Smooth muscle cell (in vitro differentiated cells): Measurements from ENCODE around the gene MAPK8. TPM values are rescaled to one million over a fixed set of nuclear protein-coding genes. Genes with fewer than 3 reads are reported as not detected.

Source experiments
- DNase-seq: peaks from one replicate; lab custom pipeline; 2025; ENCODE audit not compliant: unreplicated experiment; lab: John Stamatoyannopoulos, UW
- H2AFZ ChIP-seq: fragments of 200-600 bp; sonication (generic); 2 replicates; pipeline ENCODE4 v1.6.0; 2016; ENCODE audit warnings: antibody characterized with exemption, low read depth, mild to moderate bottlenecking
- H3F3A ChIP-seq: fragments of 200-600 bp; sonication (generic); 2 replicates; pipeline ENCODE4 v1.6.0; 2017; ENCODE audit warnings: antibody characterized with exemption, low read depth
- H3K27ac ChIP-seq: fragments of 200-600 bp; sonication (generic); 2 replicates; pipeline ENCODE4 v1.5.1; 2016; ENCODE audit warnings: low read depth, mild to moderate bottlenecking
- H3K27me3 ChIP-seq: fragments of 200-600 bp; sonication (generic); 2 replicates; pipeline ENCODE4 v1.6.1; 2016; ENCODE audit warnings: low read depth, mild to moderate bottlenecking
- H3K36me3 ChIP-seq: fragments of 200-600 bp; sonication (generic); 2 replicates; pipeline ENCODE4 v1.5.1; 2016; ENCODE audit warnings: low read depth
- H3K4me1 ChIP-seq: fragments of 200-600 bp; sonication (generic); 2 replicates; pipeline ENCODE4 v1.5.1; 2016; ENCODE audit warnings: low read depth
- H3K4me2 ChIP-seq: fragments of 200-600 bp; sonication (generic); 2 replicates; pipeline ENCODE4 v1.6.0; 2016; ENCODE audit warnings: mild to moderate bottlenecking
- H3K4me3 ChIP-seq: fragments of 200-600 bp; sonication (generic); 2 replicates; pipeline ENCODE4 v1.5.1; 2016; ENCODE audit warnings: mild to moderate bottlenecking
- H3K79me2 ChIP-seq: fragments of 200-600 bp; sonication (generic); 2 replicates; pipeline ENCODE4 v1.6.0; 2016; ENCODE audit warnings: low read depth, mild to moderate bottlenecking
- H3K9ac ChIP-seq: fragments of 200-600 bp; sonication (generic); 2 replicates; pipeline ENCODE4 v1.6.0; 2016; ENCODE audit warnings: low read depth
- H3K9me3 ChIP-seq: fragments of 200-600 bp; sonication (generic); replicated peaks from 2 replicates; pipeline ENCODE4 v1.5.1; 2016; ENCODE audit warnings: low read depth
- H4K20me1 ChIP-seq: fragments of 200-600 bp; sonication (generic); 2 replicates; pipeline ENCODE4 v1.6.0; 2016; ENCODE audit warnings: low read depth
- WGBS: methylation state at CpG from one replicate; pipeline ENCODE4 v1.1.7; 2016; ENCODE audit warnings: low lambda C conversion rate; 5-methylcytosine and 5-hydroxymethylcytosine counted together
- polyA plus RNA-seq: library from polyadenylated mRNA; unstranded; fragments of >200 nt; fragmentation: Nextera tagmentation; extraction: Ambion mirVana; gene quantifications from 2 replicates; pipeline ENCODE4 v1.2.1, GENCODE V29; 2016
- total RNA-seq: library from RNA; depleted of rRNA; stranded (reverse); fragments of >200 nt; gene quantifications from 2 replicates; pipeline ENCODE4 v1.2.3, GENCODE V29; 2014
- TF ChIP-seq, protein P1 (sequence below): fragments of 200-600 bp; sonication (generic); IDR thresholded peaks from 2 replicates; pipeline ENCODE4 v1.5.1; 2017; ENCODE audit warnings: borderline replicate concordance, mild to moderate bottlenecking, antibody characterized with exemption; ENCODE audit not compliant: insufficient read depth, poor library complexity, severe bottlenecking

Gene MAPK8
- total and polyA plus RNA-seq, 2 experiments from 2014 or later: 13.1 to 45.5 TPM

DNA sequence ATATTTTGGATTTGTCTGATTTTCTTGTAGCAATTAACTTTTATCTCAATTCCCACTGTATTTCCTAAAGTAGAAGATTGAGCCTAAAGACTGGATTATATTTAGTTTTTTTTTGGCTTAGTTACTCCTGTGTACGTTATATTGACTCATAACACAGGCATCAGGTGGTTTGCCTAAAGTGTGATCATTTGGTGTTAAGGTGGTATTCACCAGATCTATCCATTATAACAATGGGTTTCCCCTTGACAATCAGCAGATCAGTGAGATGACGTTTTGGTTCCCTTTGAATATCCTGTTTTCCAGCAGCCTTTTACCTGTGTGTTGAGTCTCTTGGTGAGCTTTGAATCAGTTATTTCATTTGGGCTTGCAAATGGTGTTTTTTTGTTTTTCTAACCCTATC, 18.1 kb downstream of the MAPK8 start:
- peaks cover 89% of the 10 kb centered on the region for H4K20me1 ChIP-seq
- 81% methylated on average over 2 of the region's 2 CpGs for WGBS
- no peaks in the 10 kb centered on the region for H3K4me1 ChIP-seq
- H3K27me3 ChIP-seq: no peaks in the 10 kb centered on the region
- TF ChIP-seq, protein P1, sequence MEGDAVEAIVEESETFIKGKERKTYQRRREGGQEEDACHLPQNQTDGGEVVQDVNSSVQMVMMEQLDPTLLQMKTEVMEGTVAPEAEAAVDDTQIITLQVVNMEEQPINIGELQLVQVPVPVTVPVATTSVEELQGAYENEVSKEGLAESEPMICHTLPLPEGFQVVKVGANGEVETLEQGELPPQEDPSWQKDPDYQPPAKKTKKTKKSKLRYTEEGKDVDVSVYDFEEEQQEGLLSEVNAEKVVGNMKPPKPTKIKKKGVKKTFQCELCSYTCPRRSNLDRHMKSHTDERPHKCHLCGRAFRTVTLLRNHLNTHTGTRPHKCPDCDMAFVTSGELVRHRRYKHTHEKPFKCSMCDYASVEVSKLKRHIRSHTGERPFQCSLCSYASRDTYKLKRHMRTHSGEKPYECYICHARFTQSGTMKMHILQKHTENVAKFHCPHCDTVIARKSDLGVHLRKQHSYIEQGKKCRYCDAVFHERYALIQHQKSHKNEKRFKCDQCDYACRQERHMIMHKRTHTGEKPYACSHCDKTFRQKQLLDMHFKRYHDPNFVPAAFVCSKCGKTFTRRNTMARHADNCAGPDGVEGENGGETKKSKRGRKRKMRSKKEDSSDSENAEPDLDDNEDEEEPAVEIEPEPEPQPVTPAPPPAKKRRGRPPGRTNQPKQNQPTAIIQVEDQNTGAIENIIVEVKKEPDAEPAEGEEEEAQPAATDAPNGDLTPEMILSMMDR: no peak
- H3K4me3 ChIP-seq: no peak overlapping the region
- H3K4me2 ChIP-seq: no peak overlapping the region
- peaks cover 80% of the 10 kb centered on the region for H3K79me2 ChIP-seq
- no peaks in the 10 kb centered on the region for H3F3A ChIP-seq
- no peak for DNase-seq
- H3K9ac ChIP-seq: no peak overlapping the region
- no peaks in the 10 kb centered on the region for H3K9me3 ChIP-seq
- no peak overlapping the region for H2AFZ ChIP-seq
- H3K27ac ChIP-seq: no peak overlapping the region
- H3K36me3 ChIP-seq: no peaks in the 10 kb centered on the region

DNA sequence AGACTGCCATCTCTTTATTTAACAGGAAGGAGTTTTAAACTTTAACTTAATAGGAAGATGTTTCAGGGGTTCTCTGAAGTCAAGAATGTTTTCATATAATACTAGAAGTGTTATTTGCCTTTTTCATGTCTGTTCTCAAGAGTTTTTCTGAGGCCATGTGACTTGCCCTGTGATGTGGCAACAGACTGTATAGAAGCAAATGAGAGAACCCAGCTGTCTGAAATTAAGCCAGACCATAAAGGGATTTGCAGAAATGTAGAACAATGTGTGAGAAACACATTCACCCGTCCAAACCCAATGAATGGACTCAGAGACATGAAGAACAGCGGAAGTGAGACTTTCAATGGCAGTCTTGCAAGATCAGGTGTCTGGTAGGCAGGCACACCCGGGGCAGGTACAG, 23.8 kb downstream of the MAPK8 start:
- Histone ChIP-seq H3K27me3 (no peaks in the 10 kb centered on the region), H3K36me3 (no peaks in the 10 kb centered on the region), H2AFZ (no peak overlapping the region), H3F3A (no peaks in the 10 kb centered on the region), H3K27ac (no peak overlapping the region), H4K20me1 (peaks cover 33% of the 10 kb centered on the region), H3K9ac (no peak overlapping the region), H3K9me3 (no peaks in the 10 kb centered on the region), H3K79me2 (peaks cover 62% of the 10 kb centered on the region), H3K4me3 (no peak overlapping the region), H3K4me1 (no peaks in the 10 kb centered on the region), H3K4me2 (no peak overlapping the region)
- no peak for DNase-seq
- TF ChIP-seq, protein P1: no peak
- 94% methylated on average over 3 of the region's 3 CpGs for WGBS

DNA sequence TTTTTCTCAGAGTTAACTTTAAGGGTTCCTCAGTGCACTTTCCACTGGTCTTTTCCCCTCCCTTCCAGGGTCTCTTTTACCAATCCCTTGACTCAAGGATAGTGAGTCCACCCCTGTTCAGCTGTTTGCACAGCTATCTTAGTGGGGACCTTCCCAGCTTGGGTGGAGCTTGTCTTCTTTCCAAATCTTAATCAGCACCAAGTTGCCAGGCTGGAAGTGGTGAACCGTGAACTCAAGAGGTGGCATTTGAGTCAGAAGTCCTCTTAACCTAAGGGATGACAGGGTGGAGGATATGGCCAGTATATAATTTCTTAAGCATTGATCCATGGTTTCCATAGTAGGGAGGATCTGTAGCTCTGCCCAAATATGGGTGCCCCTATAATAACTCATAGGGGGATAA, 25.0 kb downstream of the MAPK8 start:
- 50% methylated on average over 1 of the region's 1 CpG for WGBS
- no peak overlapping the region for H3K4me2 ChIP-seq
- TF ChIP-seq, protein P1: no peak

DNA sequence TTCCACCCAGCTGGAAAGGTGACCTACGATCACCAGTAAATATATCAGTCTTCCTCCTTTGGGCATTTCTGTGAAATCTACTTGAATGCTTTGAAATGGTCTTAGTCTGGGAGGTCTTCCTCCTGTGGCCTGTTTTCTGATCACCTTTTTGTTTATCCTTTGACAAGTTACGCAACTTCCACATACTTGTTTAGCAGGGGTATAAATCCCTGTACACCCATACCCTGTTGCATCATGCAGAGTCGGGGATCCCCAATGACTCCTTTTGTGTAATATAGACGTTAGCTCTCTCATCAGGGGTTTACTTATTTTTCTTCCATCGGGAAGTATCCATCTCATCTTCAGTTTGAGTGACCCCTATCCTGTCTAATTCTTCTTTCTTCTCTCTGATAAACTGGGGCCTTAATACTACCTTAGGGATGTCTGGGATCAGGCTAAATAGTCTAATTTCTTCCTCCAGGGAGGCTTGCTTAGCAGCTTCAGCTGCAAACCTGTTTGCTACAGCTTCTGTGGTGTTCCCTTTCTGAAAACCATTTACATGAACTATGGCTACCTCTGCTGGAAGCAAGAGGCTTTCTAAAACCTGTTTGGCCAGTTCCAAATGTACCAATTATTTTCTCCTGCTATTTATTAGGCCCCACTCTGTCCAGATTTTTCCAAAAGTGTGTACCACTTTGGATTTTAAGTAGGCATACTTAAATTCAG, 25.8 kb downstream of the MAPK8 start:
- H3K36me3 ChIP-seq: no peaks in the 10 kb centered on the region
- H3K27ac ChIP-seq: no peak overlapping the region
- WGBS: 100% methylated on average over 5 of the region's 5 CpGs
- no peak overlapping the region for H3K4me2 ChIP-seq
- DNase-seq: no peak
- TF ChIP-seq, protein P1: no peak
- H3K4me1 ChIP-seq: no peaks in the 10 kb centered on the region
- H2AFZ ChIP-seq: no peak overlapping the region
- peaks cover 42% of the 10 kb centered on the region for H3K79me2 ChIP-seq
- H3K9me3 ChIP-seq: no peaks in the 10 kb centered on the region
- peaks cover 30% of the 10 kb centered on the region for H4K20me1 ChIP-seq
- no peaks in the 10 kb centered on the region for H3F3A ChIP-seq
- no peaks in the 10 kb centered on the region for H3K27me3 ChIP-seq
- H3K9ac ChIP-seq: no peak overlapping the region
- no peak overlapping the region for H3K4me3 ChIP-seq

More for the DNA sequence above, 25.0 kb downstream of the MAPK8 start:
- H3K27ac ChIP-seq: no peak overlapping the region
- no peak overlapping the region for H3K4me3 ChIP-seq
- H3K9me3 ChIP-seq: no peaks in the 10 kb centered on the region
- H4K20me1 ChIP-seq: peaks cover 33% of the 10 kb centered on the region
- H3F3A ChIP-seq: no peaks in the 10 kb centered on the region
- DNase-seq: no peak
- no peaks in the 10 kb centered on the region for H3K27me3 ChIP-seq
- H2AFZ ChIP-seq: no peak overlapping the region
- H3K9ac ChIP-seq: no peak overlapping the region
- peaks cover 50% of the 10 kb centered on the region for H3K79me2 ChIP-seq
- no peaks in the 10 kb centered on the region for H3K36me3 ChIP-seq
- no peaks in the 10 kb centered on the region for H3K4me1 ChIP-seq
